GM12878 (cell line): Measurements from ENCODE around the gene TSHZ2. TPM values are rescaled to one million over a fixed set of nuclear protein-coding genes. Genes with fewer than 3 reads are reported as not detected.

ENCODE experiments used
- ATAC-seq: fragments of 200-7000 bp; cut with Tn5 transposase; 3 replicates; pipeline ENCODE4 v1.9.1; 2020; ENCODE audit warnings: mild to moderate bottlenecking, moderate library complexity
- BruUV-seq: library from RNA; stranded (reverse); fragments of 400-500 nt; replicated peaks from 2 replicates; lab custom pipeline; 2021; lab: Mats Ljungman, UMichigan
- CTCF ChIA-PET: fragments of 300-600 bp; sonication (Branson Sonifier 250); formaldehyde crosslinking; extraction: SDS; loops from one replicate; lab custom pipeline; 2021; ENCODE audit warnings: inconsistent platforms; lab: Yijun Ruan, JAX
- POLR2A ChIA-PET: fragments of 350-600 bp; formaldehyde crosslinking; extraction: SDS; loops from one replicate; lab custom pipeline; 2021; ENCODE audit warnings: inconsistent platforms; lab: Charles Lee
- RAD21 ChIA-PET: fragments of 300-600 bp; sonication (Branson Sonifier 250); formaldehyde crosslinking; loops from one replicate; lab custom pipeline; 2023; ENCODE audit warnings: antibody characterized with exemption; ENCODE audit not compliant: unreplicated experiment; lab: Charles Lee
- SMC1A ChIA-PET: fragments of 300-600 bp; sonication (Branson Sonifier 250); formaldehyde crosslinking; loops from one replicate; lab custom pipeline; 2023; ENCODE audit not compliant: unreplicated experiment, uncharacterized antibody; lab: Charles Lee
- DNase-seq: peaks from one replicate; pipeline ENCODE4 v3.0.0-alpha.2; 2011; ENCODE audit warnings: low read depth, low spot score
- FAIRE-seq: peaks from 3 replicates; lab custom pipeline; 2011; peaks lifted over from hg19 to GRCh38; lab: Jason Lieb, UNC
- H2AFZ ChIP-seq: 2 replicates; pipeline ENCODE4 v1.6.0; 2011; ENCODE audit warnings: low read depth, low read length, control low read depth; ENCODE audit not compliant: control insufficient read depth
- H3K27ac ChIP-seq: 2 replicates; pipeline ENCODE4 v1.5.1; 2011; ENCODE audit warnings: control low read depth; ENCODE audit not compliant: control insufficient read depth, insufficient read depth
- H3K27me3 ChIP-seq, 2 experiments: replicated peaks in 1 of 2; 2 replicates each; pipeline versions ENCODE4 v1.6.0 to v1.6.1; 2011; ENCODE audit warnings: low read length in 1 of 2; ENCODE audit not compliant: control insufficient read depth in 2 of 2, insufficient read depth in 2 of 2
- H3K36me3 ChIP-seq, 2 experiments: 2 replicates each; pipeline ENCODE4 v1.5.1; 2011; ENCODE audit warnings: low read length in 1 of 2; ENCODE audit not compliant: control insufficient read depth in 2 of 2, insufficient read depth in 2 of 2
- H3K4me1 ChIP-seq: 2 replicates; pipeline ENCODE4 v1.6.1; 2011; ENCODE audit warnings: mild to moderate bottlenecking, low read length, moderate library complexity, mixed read lengths; ENCODE audit not compliant: control insufficient read depth, insufficient read depth
- H3K4me2 ChIP-seq: 2 replicates; pipeline ENCODE4 v1.6.0; 2011; ENCODE audit warnings: control low read depth; ENCODE audit not compliant: control insufficient read depth, insufficient read depth
- H3K4me3 ChIP-seq: fragments of 200-600 bp; sonication (generic); 2 replicates; pipeline ENCODE4 v1.5.1; 2016
- H3K79me2 ChIP-seq: 2 replicates; pipeline ENCODE4 v1.6.0; 2011; ENCODE audit warnings: low read length; ENCODE audit not compliant: control insufficient read depth, insufficient read depth
- H3K9ac ChIP-seq: 2 replicates; pipeline ENCODE4 v1.8.0; 2011; ENCODE audit warnings: low read length, control low read depth, mixed read lengths; ENCODE audit not compliant: control insufficient read depth, insufficient read depth
- H3K9me3 ChIP-seq: replicated peaks from 3 replicates; pipeline ENCODE4 v1.5.1; 2011; ENCODE audit warnings: mild to moderate bottlenecking, low read length; ENCODE audit not compliant: control insufficient read depth, insufficient read depth
- H4K20me1 ChIP-seq: 2 replicates; pipeline ENCODE4 v1.6.0; 2011; ENCODE audit not compliant: control insufficient read depth, insufficient read depth
- CBFB ChIP-seq: IDR thresholded peaks from 2 replicates; pipeline ENCODE4 v1.6.1; 2016; ENCODE audit warnings: antibody characterized with exemption, low read depth
- EGR1 ChIP-seq, 2 experiments: IDR thresholded peaks; 1 replicate in 1 of 2; 2 replicates in 1 of 2; pipeline ENCODE4 v1.6.1; 2011 to 2012; ENCODE audit warnings: low read depth in 2 of 2, low read length in 2 of 2, borderline replicate concordance in 1 of 2, mild to moderate bottlenecking in 1 of 2, moderate library complexity in 1 of 2
- NR2C1 ChIP-seq: fragments of 450-650 bp; IDR thresholded peaks from 2 replicates; pipeline ENCODE4 v1.6.1; 2017; ENCODE audit warnings: antibody characterized with exemption, mild to moderate bottlenecking, moderate library complexity
- ZNF274 ChIP-seq: IDR thresholded peaks from one replicate; pipeline ENCODE4 v1.8.0; 2011; ENCODE audit not compliant: insufficient read length, insufficient read depth
- WGBS: methylation state at CpG from one replicate; pipeline ENCODE4 v1.1.6; 2016; ENCODE audit warnings: low lambda C conversion rate; ENCODE audit not compliant: insufficient replicate concordance, insufficient coverage; ENCODE audit errors: missing lambda C conversion rate; 5-methylcytosine and 5-hydroxymethylcytosine counted together
- in situ Hi-C: fragments of 300-500 bp; cut with MboI; formaldehyde crosslinking; loops from 9 replicates; pipeline ENCODE4 v1.14.3; 2018; ENCODE audit warnings: mixed read lengths
- intact Hi-C: fragments of 100-400 bp; cut with micrococcal nuclease; formaldehyde crosslinking; loops from one replicate; pipeline ENCODE4 v1.14.2; 2022; ENCODE audit not compliant: unreplicated experiment
- polyA plus RNA-seq, 11 experiments: library from polyadenylated mRNA; depleted of rRNA in 4 of 11; unstranded in 6 of 11; stranded (reverse) in 5 of 11; fragments of >200 nt; fragmentation: Nextera tagmentation in 4 of 11; fragmentation: Illumina TruSeq in 1 of 11; extraction: Ambion mirVana in 4 of 11; extraction: Trizol in 1 of 11; gene quantifications; 1 replicate in 1 of 11; 2 replicates in 10 of 11; pipeline versions ENCODE4 v1.2.1 to v1.2.3, GENCODE V29; 2011 to 2016; ENCODE audit warnings: inconsistent platforms in 2 of 11, missing spikeins in 2 of 11, low read depth in 1 of 11
- total RNA-seq, 4 experiments: library from RNA; depleted of rRNA in 3 of 4; stranded (reverse); fragments of >200 nt in 3 of 4; fragmentation: Illumina TruSeq in 1 of 4; extraction: Trizol in 1 of 4; gene quantifications; 2 replicates each; pipeline versions ENCODE4 v1.2.1 to v1.2.3, GENCODE V29; 2013 to 2021
- TF ChIP-seq, protein P1 (sequence below): fragments of 450-650 bp; IDR thresholded peaks from 2 replicates; pipeline ENCODE4 v1.6.1; 2017; ENCODE audit warnings: mild to moderate bottlenecking, moderate library complexity
- TF ChIP-seq, protein P2 (sequence below): fragments of 450-650 bp; IDR thresholded peaks from 2 replicates; pipeline ENCODE4 v1.6.1; 2016; ENCODE audit warnings: mild to moderate bottlenecking
- TF ChIP-seq, protein P3 (sequence below): fragments of 450-650 bp; IDR thresholded peaks from 2 replicates; pipeline ENCODE4 v1.6.1; 2016; ENCODE audit warnings: mild to moderate bottlenecking, moderate library complexity, borderline replicate concordance

The TSHZ2 gene
- total and polyA plus RNA-seq, 10 of the 15 experiments (the other 5 are each of a cell fraction or from before 2014, with no cell fraction given): 0.01 to 0.86 (median 0.13) TPM; not detected in 2

DNA sequence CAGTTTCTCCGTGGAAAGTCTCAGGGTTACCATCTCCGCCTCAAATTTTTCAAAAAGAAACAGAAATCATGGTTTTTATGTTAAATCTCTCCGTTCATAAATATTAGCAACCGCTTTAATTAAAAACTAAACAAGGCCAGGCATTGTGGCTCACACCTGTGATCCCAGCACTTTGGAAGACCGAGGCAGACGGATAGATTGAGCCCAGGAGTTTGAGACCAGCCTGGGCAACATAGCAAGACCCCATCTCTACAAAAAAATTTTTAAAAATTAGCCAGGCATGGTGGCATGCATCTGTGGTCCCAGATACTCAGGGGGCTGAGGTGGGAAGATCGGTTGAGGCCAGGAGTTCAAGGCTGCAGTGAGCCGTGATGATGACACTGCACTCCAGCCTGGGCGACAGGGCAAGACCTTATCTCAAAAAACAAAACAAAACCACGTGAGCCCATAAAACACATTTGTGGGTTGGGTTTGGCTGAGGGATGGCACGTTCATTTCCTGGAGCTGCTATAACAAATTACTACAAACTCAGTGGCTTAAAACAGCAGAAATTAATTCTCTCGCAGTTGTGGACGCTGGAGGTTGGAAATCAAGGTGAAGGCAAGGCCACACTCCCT, 398.3 kb downstream of the TSHZ2 start (continued):
- TF ChIP-seq, protein P1, sequence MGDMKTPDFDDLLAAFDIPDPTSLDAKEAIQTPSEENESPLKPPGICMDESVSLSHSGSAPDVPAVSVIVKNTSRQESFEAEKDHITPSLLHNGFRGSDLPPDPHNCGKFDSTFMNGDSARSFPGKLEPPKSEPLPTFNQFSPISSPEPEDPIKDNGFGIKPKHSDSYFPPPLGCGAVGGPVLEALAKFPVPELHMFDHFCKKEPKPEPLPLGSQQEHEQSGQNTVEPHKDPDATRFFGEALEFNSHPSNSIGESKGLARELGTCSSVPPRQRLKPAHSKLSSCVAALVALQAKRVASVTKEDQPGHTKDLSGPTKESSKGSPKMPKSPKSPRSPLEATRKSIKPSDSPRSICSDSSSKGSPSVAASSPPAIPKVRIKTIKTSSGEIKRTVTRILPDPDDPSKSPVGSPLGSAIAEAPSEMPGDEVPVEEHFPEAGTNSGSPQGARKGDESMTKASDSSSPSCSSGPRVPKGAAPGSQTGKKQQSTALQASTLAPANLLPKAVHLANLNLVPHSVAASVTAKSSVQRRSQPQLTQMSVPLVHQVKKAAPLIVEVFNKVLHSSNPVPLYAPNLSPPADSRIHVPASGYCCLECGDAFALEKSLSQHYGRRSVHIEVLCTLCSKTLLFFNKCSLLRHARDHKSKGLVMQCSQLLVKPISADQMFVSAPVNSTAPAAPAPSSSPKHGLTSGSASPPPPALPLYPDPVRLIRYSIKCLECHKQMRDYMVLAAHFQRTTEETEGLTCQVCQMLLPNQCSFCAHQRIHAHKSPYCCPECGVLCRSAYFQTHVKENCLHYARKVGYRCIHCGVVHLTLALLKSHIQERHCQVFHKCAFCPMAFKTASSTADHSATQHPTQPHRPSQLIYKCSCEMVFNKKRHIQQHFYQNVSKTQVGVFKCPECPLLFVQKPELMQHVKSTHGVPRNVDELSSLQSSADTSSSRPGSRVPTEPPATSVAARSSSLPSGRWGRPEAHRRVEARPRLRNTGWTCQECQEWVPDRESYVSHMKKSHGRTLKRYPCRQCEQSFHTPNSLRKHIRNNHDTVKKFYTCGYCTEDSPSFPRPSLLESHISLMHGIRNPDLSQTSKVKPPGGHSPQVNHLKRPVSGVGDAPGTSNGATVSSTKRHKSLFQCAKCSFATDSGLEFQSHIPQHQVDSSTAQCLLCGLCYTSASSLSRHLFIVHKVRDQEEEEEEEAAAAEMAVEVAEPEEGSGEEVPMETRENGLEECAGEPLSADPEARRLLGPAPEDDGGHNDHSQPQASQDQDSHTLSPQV: no peak

DNA sequence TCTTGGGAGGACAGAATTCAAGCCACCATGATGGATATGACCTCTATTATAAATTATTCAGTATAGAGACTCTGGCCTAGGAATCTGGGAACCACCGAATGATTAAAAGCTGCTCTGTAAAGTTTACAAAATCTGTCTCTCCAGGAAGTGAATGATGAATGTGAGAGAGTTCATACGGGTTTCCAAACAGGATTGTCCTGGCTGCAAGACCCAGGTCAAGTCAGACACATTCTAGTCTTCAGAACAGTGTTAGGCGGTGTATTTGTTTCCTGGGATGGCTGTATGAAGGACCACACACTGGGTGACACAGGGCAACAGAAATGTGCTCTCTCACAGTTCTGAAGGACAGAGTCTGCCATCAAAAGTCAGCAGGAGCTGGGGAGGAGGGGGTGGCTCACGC, 399.1 kb downstream of the TSHZ2 start:
- Histone ChIP-seq H3K4me1 (no peaks in the 10 kb centered on the region), H3K36me3 (no peaks in the 10 kb centered on the region), H3K27me3 (no peaks in the 10 kb centered on the region), H4K20me1 (no peaks in the 10 kb centered on the region), H2AFZ (no peak overlapping the region), H3K9me3 (no peaks in the 10 kb centered on the region), H3K4me2 (no peak overlapping the region), H3K9ac (no peak overlapping the region), H3K79me2 (no peaks in the 10 kb centered on the region), H3K4me3 (no peak overlapping the region), H3K27ac (no peak overlapping the region)
- TF ChIP-seq CBFB (no peak), EGR1 (IDR thresholded peaks at IDR 0.05; ENCODE audit: borderline replicate concordance in 1 of 2, low read depth in 2 of 2, low read length in 2 of 2) (no peak), ZNF274 (no peak), NR2C1 (no peak)
- TF ChIP-seq, protein P2, sequence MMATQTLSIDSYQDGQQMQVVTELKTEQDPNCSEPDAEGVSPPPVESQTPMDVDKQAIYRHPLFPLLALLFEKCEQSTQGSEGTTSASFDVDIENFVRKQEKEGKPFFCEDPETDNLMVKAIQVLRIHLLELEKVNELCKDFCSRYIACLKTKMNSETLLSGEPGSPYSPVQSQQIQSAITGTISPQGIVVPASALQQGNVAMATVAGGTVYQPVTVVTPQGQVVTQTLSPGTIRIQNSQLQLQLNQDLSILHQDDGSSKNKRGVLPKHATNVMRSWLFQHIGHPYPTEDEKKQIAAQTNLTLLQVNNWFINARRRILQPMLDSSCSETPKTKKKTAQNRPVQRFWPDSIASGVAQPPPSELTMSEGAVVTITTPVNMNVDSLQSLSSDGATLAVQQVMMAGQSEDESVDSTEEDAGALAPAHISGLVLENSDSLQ: no peak
- TF ChIP-seq, protein P3, sequence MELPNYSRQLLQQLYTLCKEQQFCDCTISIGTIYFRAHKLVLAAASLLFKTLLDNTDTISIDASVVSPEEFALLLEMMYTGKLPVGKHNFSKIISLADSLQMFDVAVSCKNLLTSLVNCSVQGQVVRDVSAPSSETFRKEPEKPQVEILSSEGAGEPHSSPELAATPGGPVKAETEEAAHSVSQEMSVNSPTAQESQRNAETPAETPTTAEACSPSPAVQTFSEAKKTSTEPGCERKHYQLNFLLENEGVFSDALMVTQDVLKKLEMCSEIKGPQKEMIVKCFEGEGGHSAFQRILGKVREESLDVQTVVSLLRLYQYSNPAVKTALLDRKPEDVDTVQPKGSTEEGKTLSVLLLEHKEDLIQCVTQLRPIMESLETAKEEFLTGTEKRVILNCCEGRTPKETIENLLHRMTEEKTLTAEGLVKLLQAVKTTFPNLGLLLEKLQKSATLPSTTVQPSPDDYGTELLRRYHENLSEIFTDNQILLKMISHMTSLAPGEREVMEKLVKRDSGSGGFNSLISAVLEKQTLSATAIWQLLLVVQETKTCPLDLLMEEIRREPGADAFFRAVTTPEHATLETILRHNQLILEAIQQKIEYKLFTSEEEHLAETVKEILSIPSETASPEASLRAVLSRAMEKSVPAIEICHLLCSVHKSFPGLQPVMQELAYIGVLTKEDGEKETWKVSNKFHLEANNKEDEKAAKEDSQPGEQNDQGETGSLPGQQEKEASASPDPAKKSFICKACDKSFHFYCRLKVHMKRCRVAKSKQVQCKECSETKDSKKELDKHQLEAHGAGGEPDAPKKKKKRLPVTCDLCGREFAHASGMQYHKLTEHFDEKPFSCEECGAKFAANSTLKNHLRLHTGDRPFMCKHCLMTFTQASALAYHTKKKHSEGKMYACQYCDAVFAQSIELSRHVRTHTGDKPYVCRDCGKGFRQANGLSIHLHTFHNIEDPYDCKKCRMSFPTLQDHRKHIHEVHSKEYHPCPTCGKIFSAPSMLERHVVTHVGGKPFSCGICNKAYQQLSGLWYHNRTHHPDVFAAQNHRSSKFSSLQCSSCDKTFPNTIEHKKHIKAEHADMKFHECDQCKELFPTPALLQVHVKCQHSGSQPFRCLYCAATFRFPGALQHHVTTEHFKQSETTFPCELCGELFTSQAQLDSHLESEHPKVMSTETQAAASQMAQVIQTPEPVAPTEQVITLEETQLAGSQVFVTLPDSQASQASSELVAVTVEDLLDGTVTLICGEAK: no peak
- RAD21 ChIA-PET: no interaction called here
- WGBS: 59% methylated on average over 4 of the region's 4 CpGs
- POLR2A ChIA-PET: no interaction called here
- BruUV-seq: no TSS peak
- intact Hi-C loops (no loop called here), in situ Hi-C loops (no loop called here)
- no peak for DNase-seq
- SMC1A ChIA-PET: no interaction called here
- FAIRE-seq: no peak
- ATAC-seq: no peak
- CTCF ChIA-PET: interaction anchor here (0.8 kb wide), 1 partner anchor 16 kb away, joined by 3 read pairs; no protein-coding TSS in a partner anchor
